KMS-11 (cell line): ENCODE data around the gene RAD51B.

Experiments
- H2AFZ ChIP-seq: fragments of 200-600 bp; sonication (generic); 2 replicates; pipeline ENCODE4 v1.6.1; 2016; ENCODE audit warnings: antibody characterized with exemption, mixed run types, low read depth
- H3K27ac ChIP-seq: fragments of 200-600 bp; sonication (generic); 2 replicates; pipeline ENCODE4 v1.6.1; 2016; ENCODE audit warnings: mild to moderate bottlenecking, mixed run types
- H3K27me3 ChIP-seq: fragments of 200-600 bp; sonication (generic); 2 replicates; pipeline ENCODE4 v1.6.1; 2017; ENCODE audit warnings: mild to moderate bottlenecking, low read depth, mixed run types, moderate library complexity; ENCODE audit not compliant: insufficient read depth
- H3K36me3 ChIP-seq: fragments of 200-600 bp; sonication (generic); 2 replicates; pipeline ENCODE4 v1.6.1; 2017; ENCODE audit warnings: mild to moderate bottlenecking, mixed run types; ENCODE audit not compliant: insufficient read depth
- H3K4me1 ChIP-seq: fragments of 200-600 bp; sonication (generic); 2 replicates; pipeline ENCODE4 v1.6.1; 2016; ENCODE audit warnings: mild to moderate bottlenecking, low read depth, mixed run types; ENCODE audit not compliant: poor library complexity, severe bottlenecking
- H3K4me2 ChIP-seq: fragments of 200-600 bp; sonication (generic); 2 replicates; pipeline ENCODE4 v1.7.0; 2016; ENCODE audit warnings: mild to moderate bottlenecking, mixed run types
- H3K4me3 ChIP-seq: fragments of 200-600 bp; sonication (generic); IDR thresholded peaks from 2 replicates; pipeline ENCODE4 v1.6.1; 2017; ENCODE audit warnings: low read depth, low read length, mixed read lengths; ENCODE audit not compliant: insufficient read depth
- H3K79me2 ChIP-seq: fragments of 200-600 bp; sonication (generic); 2 replicates; pipeline ENCODE4 v1.6.1; 2016; ENCODE audit warnings: low read depth, mixed run types; ENCODE audit not compliant: insufficient read depth
- H3K9ac ChIP-seq: fragments of 200-600 bp; sonication (generic); 2 replicates; pipeline ENCODE4 v1.6.1; 2016; ENCODE audit warnings: mild to moderate bottlenecking, mixed run types
- H4K20me1 ChIP-seq: fragments of 200-600 bp; sonication (generic); 2 replicates; pipeline ENCODE4 v1.6.1; 2016; ENCODE audit warnings: mild to moderate bottlenecking, mixed run types; ENCODE audit not compliant: insufficient read depth
- CTCF ChIP-seq: fragments of 200-600 bp; sonication (generic); conservative IDR thresholded peaks from 2 replicates; pipeline ENCODE4 v1.6.1; 2017; ENCODE audit warnings: low read depth, mild to moderate bottlenecking, antibody characterized with exemption, low read length, moderate library complexity, mixed read lengths

Gene RAD51B

GRCh38 chr14:67975470-67975869 is 155.9 kb downstream of the RAD51B start:
- peaks cover 32% of the 10 kb centered on the region for H3K4me1 ChIP-seq
- H3K79me2 ChIP-seq: no peaks in the 10 kb centered on the region
- H3K9ac ChIP-seq: no peak overlapping the region
- H3K27me3 ChIP-seq: no peaks in the 10 kb centered on the region
- no peak overlapping the region for H2AFZ ChIP-seq
- H3K4me3 ChIP-seq: no peak overlapping the region
- H3K27ac ChIP-seq: no peak overlapping the region
- no peak for TF ChIP-seq CTCF
- no peaks in the 10 kb centered on the region for H4K20me1 ChIP-seq
- no peak overlapping the region for H3K4me2 ChIP-seq
- H3K36me3 ChIP-seq: no peaks in the 10 kb centered on the region

GRCh38 chr14:67977434-67978034 is 158.0 kb downstream of the RAD51B start:
- Histone ChIP-seq H3K9ac (no peak overlapping the region), H3K4me3 (no peak overlapping the region), H3K27me3 (no peaks in the 10 kb centered on the region), H2AFZ (no peak overlapping the region), H3K4me2 (no peak overlapping the region), H3K36me3 (no peaks in the 10 kb centered on the region), H3K4me1 (peaks cover 32% of the 10 kb centered on the region), H3K27ac (no peak overlapping the region), H3K79me2 (no peaks in the 10 kb centered on the region), H4K20me1 (no peaks in the 10 kb centered on the region)
- no peak for TF ChIP-seq CTCF

DNA sequence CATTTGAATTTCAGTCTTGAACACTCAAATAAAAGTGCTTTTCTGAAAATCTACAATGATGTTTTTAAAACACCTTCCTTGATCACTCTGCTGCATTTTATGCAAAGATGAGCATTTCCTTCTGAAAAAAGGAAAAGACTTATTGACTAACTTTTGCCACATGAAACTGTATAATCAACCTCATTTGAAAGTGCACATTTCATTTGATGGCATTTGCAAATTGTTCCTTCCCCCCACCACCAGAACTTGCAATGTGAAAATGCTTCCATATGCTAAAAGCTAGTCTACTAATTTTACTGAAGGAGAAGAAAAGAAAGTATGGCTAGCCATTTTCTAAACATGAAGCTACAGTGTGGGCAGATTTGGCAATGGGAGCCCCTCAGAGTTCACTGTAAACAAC is 159.2 kb downstream of the RAD51B start:
- H3K27me3 ChIP-seq: no peaks in the 10 kb centered on the region
- H3K27ac ChIP-seq: peak overlapping the region; percentile 32; the same call in 1 of the 2 replicates
- TF ChIP-seq CTCF: no peak
- peaks cover 27% of the 10 kb centered on the region for H3K4me1 ChIP-seq
- peak overlapping the region; percentile 51; the same call in 1 of the 2 replicates for H3K4me2 ChIP-seq
- no peaks in the 10 kb centered on the region for H3K36me3 ChIP-seq
- no peak overlapping the region for H3K9ac ChIP-seq
- H2AFZ ChIP-seq: no peak overlapping the region
- H3K79me2 ChIP-seq: no peaks in the 10 kb centered on the region
- H3K4me3 ChIP-seq: no peak overlapping the region
- H4K20me1 ChIP-seq: no peaks in the 10 kb centered on the region

- H3K27me3 ChIP-seq: no peaks in the 10 kb centered on the region
- H2AFZ ChIP-seq: no peak overlapping the region
- no peaks in the 10 kb centered on the region for H4K20me1 ChIP-seq
- no peak overlapping the region for H3K9ac ChIP-seq
- H3K27ac ChIP-seq: no peak overlapping the region
- no peaks in the 10 kb centered on the region for H3K79me2 ChIP-seq
- no peaks in the 10 kb centered on the region for H3K36me3 ChIP-seq
- H3K4me2 ChIP-seq: no peak overlapping the region
- no peak for TF ChIP-seq CTCF
- H3K4me3 ChIP-seq: no peak overlapping the region
- H3K4me1 ChIP-seq: peaks cover 20% of the 10 kb centered on the region
Measured at GRCh38 chr14:67982711-67983608, 163.4 kb downstream of the RAD51B start.
